OCI-LY7 (cell line): ENCODE data around the gene SHROOM2. TPM values are rescaled to one million over a fixed set of nuclear protein-coding genes. Genes with fewer than 3 reads are reported as not detected.

ENCODE experiments used
- BruUV-seq: library from RNA; stranded (reverse); fragments of 400-500 nt; replicated peaks from 2 replicates; lab custom pipeline; 2021; lab: Mats Ljungman, UMichigan
- CTCF ChIA-PET: fragments of 300-600 bp; sonication (Branson Sonifier 250); formaldehyde crosslinking; loops from one replicate; lab custom pipeline; 2022; ENCODE audit warnings: antibody characterized with exemption; ENCODE audit not compliant: unreplicated experiment; lab: Charles Lee
- POLR2A ChIA-PET: fragments of 300-600 bp; sonication (Branson Sonifier 250); formaldehyde crosslinking; loops from one replicate; lab custom pipeline; 2022; ENCODE audit warnings: antibody characterized with exemption; lab: Charles Lee
- DNase-seq: peaks from one replicate; pipeline ENCODE4 v3.0.0-alpha.2; 2015; ENCODE audit warnings: low spot score
- H2AFZ ChIP-seq: fragments of 200-600 bp; sonication (generic), shearing (Covaris generic); 2 replicates; pipeline ENCODE4 v1.6.1; 2014; ENCODE audit warnings: mild to moderate bottlenecking, antibody characterized with exemption, low read length, moderate library complexity
- H3K27ac ChIP-seq: fragments of 200-600 bp; sonication (generic); 2 replicates; pipeline ENCODE4 v1.5.1; 2014; ENCODE audit warnings: mixed run types, low read depth, mild to moderate bottlenecking, moderate library complexity, low read length, inconsistent platforms; ENCODE audit not compliant: poor library complexity, severe bottlenecking
- H3K36me3 ChIP-seq: fragments of 200-600 bp; sonication (generic); 2 replicates; pipeline ENCODE4 v1.6.1; 2014; ENCODE audit warnings: mild to moderate bottlenecking, antibody characterized with exemption, low read length, moderate library complexity, mixed read lengths; ENCODE audit not compliant: insufficient read depth
- H3K4me1 ChIP-seq: fragments of 200-600 bp; sonication (generic); 2 replicates; pipeline ENCODE4 v1.5.1; 2014; ENCODE audit warnings: mild to moderate bottlenecking, low read length; ENCODE audit not compliant: insufficient read depth, poor library complexity, severe bottlenecking
- H3K4me2 ChIP-seq: fragments of 200-600 bp; sonication (generic); 2 replicates; pipeline ENCODE4 v1.6.1; 2014; ENCODE audit warnings: mild to moderate bottlenecking, low read length
- H3K4me3 ChIP-seq: fragments of 200-600 bp; sonication (generic); 2 replicates; pipeline ENCODE4 v1.5.1; 2014; ENCODE audit warnings: mild to moderate bottlenecking, low read depth, low read length; ENCODE audit not compliant: poor library complexity, severe bottlenecking
- H3K79me2 ChIP-seq: fragments of 200-600 bp; sonication (generic); 2 replicates; pipeline ENCODE4 v1.6.1; 2016; ENCODE audit warnings: low read depth, mild to moderate bottlenecking, low read length, moderate library complexity, mixed read lengths; ENCODE audit not compliant: insufficient read depth
- H3K9me2 ChIP-seq: fragments of 200-600 bp; sonication (generic); 2 replicates; pipeline ENCODE4 v1.6.1; 2016; ENCODE audit warnings: mild to moderate bottlenecking, low read length, mixed read lengths; ENCODE audit not compliant: insufficient read depth
- H3K9me3 ChIP-seq: fragments of 200-600 bp; sonication (generic); 2 replicates; pipeline ENCODE4 v1.6.1; 2014; ENCODE audit warnings: mild to moderate bottlenecking, mixed run types, low read length, mixed read lengths
- H4K20me1 ChIP-seq: fragments of 200-600 bp; sonication (generic); 2 replicates; pipeline ENCODE4 v1.6.1; 2014; ENCODE audit warnings: mild to moderate bottlenecking, antibody characterized with exemption, low read length, moderate library complexity, mixed read lengths; ENCODE audit not compliant: insufficient read depth
- CTCF ChIP-seq: fragments of 200-600 bp; sonication (generic); conservative IDR thresholded peaks from 2 replicates; pipeline ENCODE4 v1.5.1; 2014; ENCODE audit warnings: mild to moderate bottlenecking, antibody characterized with exemption, low read length, moderate library complexity, mixed read lengths
- EZH2phosphoT487 ChIP-seq: fragments of 200-600 bp; sonication (generic); IDR thresholded peaks from 2 replicates; pipeline ENCODE4 v1.6.1; 2018; ENCODE audit warnings: low read depth, borderline replicate concordance, mild to moderate bottlenecking, mixed run types, antibody characterized with exemption, low read length, moderate library complexity, mixed read lengths
- intact Hi-C: fragments of 100-400 bp; cut with micrococcal nuclease; formaldehyde crosslinking; loops from one replicate; pipeline ENCODE4 v1.10.0; 2022; ENCODE audit not compliant: unreplicated experiment
- total RNA-seq, 2 experiments: library from RNA; depleted of rRNA in 1 of 2; stranded (reverse); fragments of >200 nt in 1 of 2; shearing (Covaris generic) in 1 of 2; gene quantifications; 2 replicates each; pipeline ENCODE4 v1.2.3, GENCODE V29; 2014 to 2022

SHROOM2 gene
- total RNA-seq, 2 experiments from 2014 or later = not detected

- intact Hi-C loops = no loop called here
- TF ChIP-seq EZH2phosphoT487 = no peak
- no peak for TF ChIP-seq CTCF
- no peak overlapping the region for H3K4me2 ChIP-seq
- no peak for DNase-seq
- no peaks in the 10 kb centered on the region for H4K20me1 ChIP-seq
- no peaks in the 10 kb centered on the region for H3K9me2 ChIP-seq
- H2AFZ ChIP-seq = no peak overlapping the region
- H3K4me3 ChIP-seq = no peak overlapping the region
- no peaks in the 10 kb centered on the region for H3K9me3 ChIP-seq
- no TSS peak for BruUV-seq
- no peaks in the 10 kb centered on the region for H3K79me2 ChIP-seq
- ChIA-PET CTCF (no interaction called here), POLR2A (no interaction called here)
- H3K4me1 ChIP-seq = no peaks in the 10 kb centered on the region
- H3K36me3 ChIP-seq = no peaks in the 10 kb centered on the region
- H3K27ac ChIP-seq = no peak overlapping the region
Observed at GRCh38 chrX:9909254-9909653, 123.0 kb downstream of the SHROOM2 start.

- Histone ChIP-seq H2AFZ (no peak overlapping the region), H3K79me2 (no peaks in the 10 kb centered on the region), H3K4me1 (no peaks in the 10 kb centered on the region), H4K20me1 (no peaks in the 10 kb centered on the region), H3K9me3 (no peaks in the 10 kb centered on the region), H3K36me3 (no peaks in the 10 kb centered on the region), H3K4me3 (no peak overlapping the region), H3K27ac (no peak overlapping the region), H3K4me2 (no peak overlapping the region), H3K9me2 (no peaks in the 10 kb centered on the region)
- no TSS peak for BruUV-seq
- no peak for DNase-seq
- intact Hi-C loops = no loop called here
- ChIA-PET POLR2A (no interaction called here), CTCF (no interaction called here)
- TF ChIP-seq CTCF (no peak), EZH2phosphoT487 (no peak)
Observed at GRCh38 chrX:9911487-9911886, 125.3 kb downstream of the SHROOM2 start.

GRCh38 chrX:9912351-9913145, 126.3 kb downstream of the SHROOM2 start:
- TF ChIP-seq CTCF (no peak), EZH2phosphoT487 (no peak)
- POLR2A ChIA-PET = no interaction called here

More at GRCh38 chrX:9912351-9913145, 126.3 kb downstream of the SHROOM2 start:
- Histone ChIP-seq H3K4me3 (no peak overlapping the region), H3K4me1 (no peaks in the 10 kb centered on the region), H4K20me1 (no peaks in the 10 kb centered on the region), H3K79me2 (no peaks in the 10 kb centered on the region), H3K4me2 (no peak overlapping the region), H3K9me3 (no peaks in the 10 kb centered on the region), H3K9me2 (no peaks in the 10 kb centered on the region), H2AFZ (no peak overlapping the region), H3K36me3 (no peaks in the 10 kb centered on the region), H3K27ac (no peak overlapping the region)
- no TSS peak for BruUV-seq
- no peak for DNase-seq
- intact Hi-C loops = no loop called here
- CTCF ChIA-PET = no interaction called here
